Common myeloid progenitor, CD34-positive (primary cell): ENCODE results near the gene SNX21.

Source experiments
- CTCF ChIA-PET: fragments of 350-600 bp; sonication (Branson Sonifier 250); formaldehyde crosslinking; loops from one replicate; lab custom pipeline; 2021; ENCODE audit warnings: antibody characterized with exemption; lab: Charles Lee
- POLR2A ChIA-PET: fragments of 350-600 bp; sonication (Branson Sonifier 250); formaldehyde crosslinking; loops from one replicate; lab custom pipeline; 2021; ENCODE audit warnings: antibody characterized with exemption; lab: Charles Lee
- DNase-seq, 3 donors: peaks; one replicate each; pipeline versions ENCODE4 v3.0.0 to v3.0.0-alpha.2; 2013
- H3K27ac ChIP-seq, 2 experiments: 1 replicate in 1 of 2; 2 replicates in 1 of 2; pipeline ENCODE4 v1.7.0; 2013; ENCODE audit warnings: inconsistent platforms in 2 of 2, low read length in 2 of 2, mild to moderate bottlenecking in 2 of 2, low read depth in 1 of 2, moderate library complexity in 1 of 2; ENCODE audit not compliant: severe bottlenecking in 2 of 2, insufficient read depth in 1 of 2, poor library complexity in 1 of 2
- H3K27me3 ChIP-seq, 5 experiments: replicated peaks in 2 of 5; 1 replicate in 3 of 5; 2 replicates in 2 of 5; pipeline versions ENCODE4 v1.6.1 to v1.7.0; 2013; ENCODE audit warnings: low read length in 4 of 5, mild to moderate bottlenecking in 2 of 5, moderate library complexity in 2 of 5, inconsistent platforms in 1 of 5; ENCODE audit not compliant: insufficient read depth in 5 of 5, control insufficient read depth in 4 of 5
- H3K36me3 ChIP-seq, 4 experiments: 1 replicate in 2 of 4; 2 replicates in 2 of 4; pipeline versions ENCODE4 v1.6.1 to v1.7.0; 2013; ENCODE audit warnings: low read length in 3 of 4, control low read depth in 1 of 4, mild to moderate bottlenecking in 1 of 4; ENCODE audit not compliant: control insufficient read depth in 4 of 4, insufficient read depth in 4 of 4
- H3K4me1 ChIP-seq, 4 experiments: 1 replicate in 3 of 4; 2 replicates in 1 of 4; pipeline versions ENCODE4 v1.6.1 to v1.7.1; 2013; ENCODE audit warnings: low read length in 3 of 4, mild to moderate bottlenecking in 3 of 4, control low read depth in 1 of 4, inconsistent platforms in 1 of 4, moderate library complexity in 1 of 4; ENCODE audit not compliant: control insufficient read depth in 4 of 4, insufficient read depth in 4 of 4; ENCODE audit errors: control extremely low read depth in 1 of 4
- H3K4me3 ChIP-seq, 7 experiments: 1 replicate in 4 of 7; 2 replicates in 3 of 7; pipeline versions ENCODE4 v1.5.1 to v1.7.0; 2013; ENCODE audit warnings: mild to moderate bottlenecking in 7 of 7, low read length in 6 of 7, moderate library complexity in 6 of 7, inconsistent platforms in 2 of 7, low read depth in 2 of 7, control low read depth in 1 of 7; ENCODE audit not compliant: insufficient read depth in 4 of 7, control insufficient read depth in 1 of 7; ENCODE audit errors: extremely low read depth in 1 of 7
- H3K9me3 ChIP-seq, 5 experiments: 1 replicate in 4 of 5; 2 replicates in 1 of 5; pipeline versions ENCODE4 v1.6.1 to v1.7.1; 2013; ENCODE audit warnings: low read length in 4 of 5, mild to moderate bottlenecking in 2 of 5, inconsistent platforms in 1 of 5, low read depth in 1 of 5, moderate library complexity in 1 of 5; ENCODE audit not compliant: control insufficient read depth in 4 of 5, insufficient read depth in 2 of 5; ENCODE audit errors: control extremely low read depth in 1 of 5
- WGBS: methylation state at CpG from one replicate; pipeline ENCODE4 v1.1.5; 2013; ENCODE audit not compliant: insufficient coverage; 5-methylcytosine and 5-hydroxymethylcytosine counted together

Gene SNX21

GRCh38 chr20:45863543-45864470 lies 30.2 kb downstream of the SNX21 start:
- Histone ChIP-seq H3K4me1 (peaks cover 0 to 5% (median under 1%) of the 10 kb centered on the region in 4 experiments), H3K9me3 (no peaks in the 10 kb centered on the region), H3K36me3 (no peaks in the 10 kb centered on the region), H3K4me3 (no peak overlapping the region), H3K27ac (no peak overlapping the region), H3K27me3 (no peaks in the 10 kb centered on the region)
- ChIA-PET CTCF (interaction anchor here (1.0 to 1.8 kb wide), 5 partner anchors 12 to 70 kb away, joined by 3 to 5 read pairs (median 3); partner anchors contain the start of gene ZSWIM1), POLR2A (no interaction called here)
- WGBS, result 98% methylated on average over 6 of the region's 7 CpGs
- DNase-seq, result no peak

GRCh38 chr20:45866454-45866853 lies 32.9 kb downstream of the SNX21 start:
- WGBS, result 95% methylated on average over 4 of the region's 5 CpGs
- Histone ChIP-seq H3K36me3 (peaks cover 0 to 2% (median 0%) of the 10 kb centered on the region in 4 experiments), H3K27me3 (no peaks in the 10 kb centered on the region), H3K27ac (no peak overlapping the region), H3K4me1 (no peaks in the 10 kb centered on the region), H3K4me3 (no peak overlapping the region), H3K9me3 (no peaks in the 10 kb centered on the region)
- ChIA-PET POLR2A (interaction anchor here (1.0 kb wide), 1 partner anchor 16 kb away, joined by 3 read pairs; no protein-coding TSS in a partner anchor), CTCF (interaction anchor here (1.3 kb wide), 1 partner anchor 11 kb away, joined by 5 read pairs; no protein-coding TSS in a partner anchor)
- no peak for DNase-seq

GRCh38 chr20:45867136-45867818 lies 33.7 kb downstream of the SNX21 start:
- DNase-seq, result no peak
- H3K36me3 ChIP-seq, result peaks cover 0 to 2% (median 0%) of the 10 kb centered on the region in 4 experiments
- ChIA-PET POLR2A (no interaction called here), CTCF (no interaction called here)
- no peaks in the 10 kb centered on the region for H3K9me3 ChIP-seq
- no peak overlapping the region for H3K4me3 ChIP-seq
- no peaks in the 10 kb centered on the region for H3K27me3 ChIP-seq
- 100% methylated on average over 3 of the region's 6 CpGs for WGBS
- no peak overlapping the region for H3K27ac ChIP-seq
- H3K4me1 ChIP-seq, result no peaks in the 10 kb centered on the region

GRCh38 chr20:45867819-45868176 lies 34.2 kb downstream of the SNX21 start:
- no peak for DNase-seq
- Histone ChIP-seq H3K4me1 (no peaks in the 10 kb centered on the region), H3K27ac (no peak overlapping the region), H3K9me3 (no peaks in the 10 kb centered on the region), H3K4me3 (no peak overlapping the region), H3K27me3 (no peaks in the 10 kb centered on the region), H3K36me3 (peaks cover 0 to 5% (median 2%) of the 10 kb centered on the region in 4 experiments)
- ChIA-PET CTCF (interaction anchor here (0.6 to 1.3 kb wide), 3 partner anchors 10 to 1687 kb away, joined by 3 to 4 read pairs (median 4); no protein-coding TSS in a partner anchor), POLR2A (no interaction called here)

- no peak for DNase-seq
- CTCF ChIA-PET, result interaction anchor here (0.6 to 1.2 kb wide), 3 partner anchors 17 to 142 kb away, joined by 3 read pairs; no protein-coding TSS in a partner anchor
These were observed 39.0 kb downstream of the SNX21 start for GRCh38 chr20:45872626-45873025.

GRCh38 chr20:45873409-45874103 lies 40.0 kb downstream of the SNX21 start:
- Histone ChIP-seq H3K36me3 (peaks cover 2 to 24% (median 18%) of the 10 kb centered on the region in 4 experiments), H3K27me3 (no peaks in the 10 kb centered on the region), H3K4me1 (no peaks in the 10 kb centered on the region), H3K27ac (no peak overlapping the region), H3K4me3 (no peak overlapping the region), H3K9me3 (no peaks in the 10 kb centered on the region)
- POLR2A ChIA-PET, result no interaction called here
- WGBS, result 100% methylated on average over 1 of the region's 1 CpG
- no peak for DNase-seq
- CTCF ChIA-PET, result interaction anchor here (0.9 to 1.4 kb wide), 2 partner anchors 9 to 17 kb away, joined by 4 read pairs; partner anchors contain the start of gene NEURL2

More at GRCh38 chr20:45872626-45873025, 39.0 kb downstream of the SNX21 start:
- no peak overlapping the region for H3K4me3 ChIP-seq
- peaks cover 2 to 17% (median 11%) of the 10 kb centered on the region in 4 experiments for H3K36me3 ChIP-seq
- no peaks in the 10 kb centered on the region for H3K9me3 ChIP-seq
- no peaks in the 10 kb centered on the region for H3K27me3 ChIP-seq
- no peak overlapping the region for H3K27ac ChIP-seq
- WGBS, result 100% methylated on average over 3 of the region's 4 CpGs
- POLR2A ChIA-PET, result interaction anchor here (0.5 kb wide), 1 partner anchor 21 kb away, joined by 3 read pairs; no protein-coding TSS in a partner anchor
- no peaks in the 10 kb centered on the region for H3K4me1 ChIP-seq
